NCI-H2227 (cell line): ENCODE data around the gene UGT1A4.
"Not testable (repeated sequence)": the region's sequence is repeated elsewhere in the genome, so short reads cannot be mapped to it uniquely, and the experiment has no call there.

ENCODE experiments used
- DNase-seq: peaks from one replicate; lab custom pipeline; 2025; ENCODE audit not compliant: unreplicated experiment; lab: John Stamatoyannopoulos, UW

UGT1A4 gene

DNA sequence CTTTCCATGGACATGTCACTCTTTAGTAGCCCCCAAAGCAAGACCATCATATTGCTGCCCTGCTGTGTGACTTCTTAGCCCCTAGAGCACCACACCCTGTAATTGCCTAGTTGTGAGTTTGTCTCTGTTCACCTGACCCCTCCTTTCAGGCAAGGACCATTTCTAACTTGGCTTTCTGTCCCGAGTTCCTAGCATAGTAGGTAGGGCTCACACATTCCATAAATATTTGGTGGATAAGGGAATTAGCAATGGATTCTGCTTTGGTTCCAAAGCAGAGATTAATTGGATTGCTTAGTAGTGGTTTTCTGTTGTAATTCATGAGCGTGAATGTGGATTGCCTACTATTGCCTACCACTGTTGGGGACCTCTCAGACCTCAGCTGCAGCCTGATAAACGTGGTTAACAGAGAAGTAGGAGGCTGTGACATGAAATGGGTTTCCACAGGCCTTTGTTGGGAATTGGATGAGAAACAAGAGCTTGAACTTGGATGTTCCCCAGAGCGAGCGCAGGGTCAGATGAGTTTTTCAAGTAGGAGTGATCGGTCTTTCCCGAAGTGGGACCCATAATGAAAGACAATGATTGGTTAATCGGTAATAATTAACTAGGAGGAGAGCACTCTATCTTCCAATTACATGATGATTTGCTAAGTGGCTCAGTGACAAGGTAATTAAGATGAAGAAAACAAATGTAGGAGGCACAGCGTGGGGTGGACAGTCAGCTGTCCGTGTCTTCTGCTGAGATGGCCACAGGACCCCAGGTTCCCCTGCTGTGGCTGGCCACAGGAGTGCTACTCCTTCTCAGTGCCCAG lies 28.1 kb downstream of the UGT1A4 start:
- no peak for DNase-seq

DNA sequence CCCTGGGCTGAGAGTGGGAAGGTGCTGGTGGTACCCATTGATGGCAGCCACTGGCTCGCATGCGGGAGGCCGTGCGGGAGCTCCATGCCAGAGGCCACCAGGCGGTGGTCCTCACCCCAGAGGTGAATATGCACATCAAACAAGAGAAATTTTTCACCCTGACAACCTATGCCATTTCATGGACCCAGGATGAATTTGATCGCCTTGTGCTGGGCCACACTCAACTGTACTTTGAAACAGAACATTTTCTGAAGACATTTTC lies 28.7 kb downstream of the UGT1A4 start:
- DNase-seq, result no peak

DNA sequence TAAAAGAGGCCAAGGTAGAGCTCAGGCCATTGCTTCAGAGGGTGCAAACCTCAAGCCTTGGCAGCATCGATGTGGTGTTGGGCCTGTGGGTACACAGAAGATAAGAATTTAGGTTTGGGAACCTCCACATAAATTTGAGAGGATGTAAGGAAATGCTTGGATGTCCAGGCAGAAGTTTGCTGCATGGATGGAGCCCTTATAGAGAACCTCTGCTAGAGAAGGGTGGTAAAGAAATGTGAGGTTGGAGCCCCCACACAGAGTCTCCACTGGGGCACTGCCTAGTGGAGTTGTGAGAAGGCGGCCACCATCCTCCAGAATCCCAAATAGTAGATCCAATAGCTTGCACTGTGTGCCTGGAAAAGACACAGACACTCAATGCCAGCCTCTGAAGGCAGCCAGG lies 32.2 kb downstream of the UGT1A4 start:
- DNase-seq, result not testable (repeated sequence)

DNA sequence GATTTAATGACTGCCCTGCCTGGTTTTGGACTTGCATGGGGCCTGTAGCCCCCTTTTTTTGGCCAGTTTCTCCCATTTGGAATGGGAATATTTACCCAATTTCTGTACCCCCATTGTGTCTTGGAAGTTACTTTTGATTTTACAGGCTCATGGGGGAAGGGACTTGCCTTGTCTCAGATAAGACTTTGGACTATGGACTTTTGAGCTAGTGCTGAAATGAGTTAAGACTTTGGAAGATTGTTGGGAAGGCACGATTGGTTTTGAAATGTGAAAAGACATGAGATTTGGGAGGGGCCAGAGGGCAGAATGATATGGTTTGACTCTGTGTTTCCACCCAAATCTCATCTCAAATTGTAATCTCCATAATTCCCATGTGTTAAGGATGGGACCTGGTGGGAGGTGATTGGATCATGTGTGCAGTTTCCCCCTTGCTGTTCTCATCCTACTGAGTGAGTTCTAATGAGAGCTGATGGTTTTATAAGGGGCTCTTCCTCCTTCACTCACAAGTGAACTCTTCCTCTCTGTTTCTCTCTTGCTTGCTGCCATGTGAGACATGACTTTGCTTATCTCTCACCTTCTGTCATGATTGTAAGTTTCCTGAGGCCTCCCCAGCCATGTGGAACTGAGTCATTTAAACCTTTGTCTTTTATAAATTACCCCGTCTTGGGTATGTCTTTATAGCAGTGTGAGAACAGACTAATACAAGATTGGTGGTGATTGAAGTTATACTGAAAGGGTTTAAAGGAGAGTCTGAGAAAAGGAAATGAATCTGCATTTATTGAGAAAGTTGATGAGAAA lies 32.9 kb downstream of the UGT1A4 start:
- DNase-seq, result not testable (repeated sequence)

DNA sequence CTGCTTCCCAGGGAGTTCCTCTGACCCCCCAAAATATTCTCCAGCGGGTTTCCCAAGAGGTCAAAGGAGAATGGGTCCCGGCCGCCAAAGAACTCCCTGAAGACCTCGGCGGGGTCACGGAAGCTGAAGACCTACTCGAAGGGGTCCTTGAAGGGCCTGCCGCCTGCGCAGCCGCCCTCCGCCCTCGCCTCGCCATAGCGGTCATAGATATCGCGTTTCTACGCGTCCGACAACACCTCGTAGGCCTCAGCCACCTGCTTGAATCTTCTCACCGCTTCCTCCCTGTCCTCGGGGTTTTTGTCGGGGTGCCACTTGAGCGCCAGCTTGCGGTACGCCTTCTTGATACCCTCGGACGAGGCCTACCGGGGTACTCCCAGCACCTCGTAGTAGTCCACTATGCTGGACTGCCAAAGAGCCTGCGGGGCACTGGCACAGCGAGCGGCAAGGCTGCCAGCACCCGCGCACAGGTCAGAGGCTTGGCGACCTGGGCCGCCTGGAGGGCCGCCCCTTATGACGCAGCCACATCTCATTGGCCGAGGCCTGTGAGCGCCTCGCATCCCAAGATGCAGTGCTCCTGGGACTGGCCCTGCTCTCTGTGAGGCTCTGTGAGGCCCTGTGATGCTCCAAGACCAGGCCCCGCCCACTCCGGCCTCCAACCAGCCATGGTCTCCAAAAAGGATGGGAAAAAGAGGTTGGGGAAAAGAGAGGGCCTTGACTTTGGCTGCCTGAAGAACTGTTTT lies 36.5 kb downstream of the UGT1A4 start:
- DNase-seq, result no peak

DNA sequence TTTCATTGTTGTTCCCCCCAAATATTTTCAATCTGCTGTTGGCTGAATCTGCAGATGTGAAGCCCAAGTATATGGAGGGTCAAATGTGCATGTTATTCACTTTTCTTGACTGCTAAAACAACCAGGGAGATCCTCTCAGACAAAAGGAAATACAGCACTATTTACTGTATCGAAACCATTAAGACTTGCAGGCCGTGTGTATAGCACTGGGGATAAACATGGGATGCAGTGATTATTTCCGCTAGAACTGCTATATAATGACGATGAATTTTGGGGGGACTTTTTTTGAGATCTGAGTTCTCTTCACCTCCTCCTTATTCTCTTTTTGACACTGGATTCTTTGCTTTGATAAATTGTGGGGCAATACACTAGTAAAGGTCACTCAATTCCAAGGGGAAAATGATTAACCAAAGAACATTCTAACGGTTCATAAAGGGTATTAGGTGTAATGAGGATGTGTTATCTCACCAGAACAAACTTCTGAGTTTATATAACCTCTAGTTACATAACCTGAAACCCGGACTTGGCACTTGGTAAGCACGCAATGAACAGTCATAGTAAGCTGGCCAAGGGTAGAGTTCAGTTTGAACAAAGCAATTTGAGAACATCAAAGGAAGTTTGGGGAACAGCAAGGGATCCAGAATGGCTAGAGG lies 38.0 kb downstream of the UGT1A4 start:
- no peak for DNase-seq

DNA sequence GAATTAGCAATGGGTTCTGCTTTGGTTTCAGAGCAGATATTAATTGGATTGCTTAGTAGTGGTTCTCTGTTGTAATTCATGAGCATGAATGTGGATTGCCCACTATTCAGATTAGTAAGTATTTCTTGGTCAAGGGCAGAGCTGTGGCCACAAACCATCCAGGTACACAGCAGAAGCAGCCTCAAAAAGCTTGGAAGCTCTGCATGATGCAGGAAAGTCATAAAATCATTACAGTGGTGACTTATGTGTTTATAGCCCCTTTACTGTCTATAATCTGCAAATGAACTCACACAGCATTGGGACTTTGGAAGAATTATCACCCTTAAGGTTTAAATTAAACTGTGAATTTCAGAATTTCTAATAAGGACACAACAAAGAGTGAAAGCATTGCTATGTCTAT lies 39.6 kb downstream of the UGT1A4 start:
- no peak for DNase-seq

DNA sequence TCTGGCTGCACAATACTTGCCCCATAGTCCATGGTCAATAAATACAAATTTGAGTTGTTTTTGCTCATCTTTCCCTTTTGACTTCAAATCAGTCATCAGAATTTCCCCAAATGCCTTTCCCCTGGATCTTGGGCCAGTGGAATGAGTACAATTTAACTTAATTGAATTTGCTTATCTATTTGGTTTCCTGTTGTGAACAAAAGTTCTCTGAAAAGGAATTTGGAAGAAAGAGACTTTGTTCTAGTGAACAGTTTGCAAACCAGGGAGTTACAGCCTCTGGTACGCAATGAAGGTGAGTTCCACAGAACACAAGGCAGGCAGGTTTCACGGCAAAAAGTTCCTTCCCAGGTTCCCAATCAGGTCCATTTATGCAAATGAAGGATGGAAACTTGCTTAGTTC lies 40.3 kb downstream of the UGT1A4 start:
- DNase-seq, result no peak

DNA sequence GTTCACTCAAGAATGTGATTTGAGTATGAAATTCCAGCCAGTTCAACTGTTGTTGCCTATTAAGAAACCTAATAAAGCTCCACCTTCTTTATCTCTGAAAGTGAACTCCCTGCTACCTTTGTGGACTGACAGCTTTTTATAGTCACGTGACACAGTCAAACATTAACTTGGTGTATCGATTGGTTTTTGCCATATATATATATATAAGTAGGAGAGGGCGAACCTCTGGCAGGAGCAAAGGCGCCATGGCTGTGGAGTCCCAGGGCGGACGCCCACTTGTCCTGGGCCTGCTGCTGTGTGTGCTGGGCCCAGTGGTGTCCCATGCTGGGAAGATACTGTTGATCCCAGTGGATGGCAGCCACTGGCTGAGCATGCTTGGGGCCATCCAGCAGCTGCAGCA lies 41.5 kb downstream of the UGT1A4 start, which contains the start of gene UGT1A1:
TSS of gene UGT1A1 (plus strand) at position 228 of the 400 bp plus-strand sequence. CDS start at position 246, 18 bp downstream.
- no peak for DNase-seq

DNA sequence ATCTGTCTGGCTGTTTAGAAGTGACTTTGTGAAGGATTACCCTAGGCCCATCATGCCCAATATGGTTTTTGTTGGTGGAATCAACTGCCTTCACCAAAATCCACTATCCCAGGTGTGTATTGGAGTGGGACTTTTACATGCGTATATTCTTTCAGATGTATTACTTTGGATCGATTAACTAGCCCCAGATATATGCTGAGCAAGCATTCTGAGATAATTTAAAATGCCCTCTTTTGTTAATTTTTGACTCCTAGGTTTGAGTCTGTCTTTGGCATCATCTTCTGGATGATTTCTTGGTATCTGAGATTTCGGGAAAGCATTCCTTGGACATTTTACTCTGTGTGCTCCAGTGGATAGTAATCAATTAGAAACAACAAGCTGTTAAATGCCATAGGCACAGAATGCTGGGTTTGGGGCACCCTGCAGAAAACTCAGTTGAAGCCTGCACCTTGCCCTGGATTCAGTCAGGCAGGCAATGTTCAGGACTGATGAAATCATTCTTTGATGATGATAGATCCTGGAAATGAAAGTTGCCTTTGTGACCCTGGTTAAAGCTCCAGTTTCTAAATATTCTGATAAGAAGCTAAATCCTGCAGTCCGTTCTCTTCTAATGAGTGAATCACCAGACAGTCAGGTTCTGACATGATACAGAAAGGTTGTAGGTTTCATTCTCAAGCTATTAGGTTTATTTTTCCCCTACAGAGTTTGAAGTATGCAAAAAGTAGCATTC lies 42.7 kb downstream of the UGT1A4 start:
- DNase-seq, result no peak

DNA sequence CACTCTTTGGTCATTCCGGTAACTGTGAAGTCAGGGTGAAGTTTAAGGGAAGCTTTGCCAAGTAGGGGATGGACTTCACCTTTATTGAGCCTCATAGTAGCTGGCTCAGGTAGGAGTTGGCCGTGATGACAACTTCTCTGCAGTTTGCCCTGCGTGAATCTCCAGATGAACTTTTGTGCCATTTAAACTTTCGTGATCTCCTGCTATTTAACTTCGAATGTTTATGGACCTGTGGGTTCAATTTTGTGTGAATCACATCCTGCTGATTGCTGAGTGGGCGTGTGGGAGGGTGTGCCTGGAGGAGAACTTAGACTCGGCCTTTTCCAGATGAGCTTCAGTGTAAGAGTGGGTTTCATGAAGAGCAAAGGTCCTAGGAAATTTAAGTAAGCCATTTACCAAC lies 45.7 kb downstream of the UGT1A4 start:
- no peak for DNase-seq

DNA sequence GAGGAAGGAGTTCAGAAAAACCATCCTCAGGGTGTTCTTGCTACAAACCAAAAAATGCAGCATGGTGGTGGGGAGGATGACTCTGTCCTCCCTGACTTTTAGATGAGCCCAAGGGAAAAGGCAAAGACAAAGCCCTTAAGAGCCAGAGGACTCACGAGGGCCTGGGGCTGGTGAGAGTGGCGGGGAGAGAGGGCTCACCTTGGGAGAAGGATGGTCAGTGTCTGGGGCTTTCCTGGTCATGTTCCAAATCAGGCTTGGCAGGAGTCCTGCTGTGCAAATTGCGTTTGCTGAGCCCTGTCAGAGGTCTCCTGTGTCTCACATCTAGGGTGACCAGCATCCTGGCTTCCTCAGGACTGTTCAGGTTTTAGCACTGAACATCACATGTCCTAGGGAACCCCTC lies 46.2 kb downstream of the UGT1A4 start:
- DNase-seq, result no peak

DNA sequence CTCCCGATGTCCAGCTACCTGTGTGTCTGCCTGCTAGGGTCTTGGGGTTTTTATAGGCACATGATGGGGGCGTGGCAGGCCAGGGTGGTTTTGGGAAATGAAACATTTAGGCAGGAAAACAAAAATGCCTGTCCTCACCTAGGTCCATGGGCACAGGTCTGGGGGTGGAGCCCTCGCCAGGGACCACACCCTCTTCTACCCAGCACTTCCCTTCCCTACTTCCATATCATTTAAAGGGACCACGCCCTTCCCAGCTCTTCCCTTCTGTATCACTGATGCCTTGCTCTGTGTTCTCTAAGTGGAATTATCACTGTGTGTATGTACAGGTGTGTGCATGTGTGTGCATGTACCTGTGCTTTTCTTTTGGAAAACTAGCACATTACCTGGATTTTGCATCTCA lies 47.9 kb downstream of the UGT1A4 start:
- no peak for DNase-seq

DNA sequence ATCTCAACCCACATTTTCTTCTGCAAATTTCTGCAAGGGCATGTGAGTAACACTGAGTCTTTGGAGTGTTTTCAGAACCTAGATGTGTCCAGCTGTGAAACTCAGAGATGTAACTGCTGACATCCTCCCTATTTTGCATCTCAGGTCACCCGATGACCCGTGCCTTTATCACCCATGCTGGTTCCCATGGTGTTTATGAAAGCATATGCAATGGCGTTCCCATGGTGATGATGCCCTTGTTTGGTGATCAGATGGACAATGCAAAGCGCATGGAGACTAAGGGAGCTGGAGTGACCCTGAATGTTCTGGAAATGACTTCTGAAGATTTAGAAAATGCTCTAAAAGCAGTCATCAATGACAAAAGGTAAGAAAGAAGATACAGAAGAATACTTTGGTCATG lies 49.5 kb downstream of the UGT1A4 start:
- DNase-seq, result no peak

DNA sequence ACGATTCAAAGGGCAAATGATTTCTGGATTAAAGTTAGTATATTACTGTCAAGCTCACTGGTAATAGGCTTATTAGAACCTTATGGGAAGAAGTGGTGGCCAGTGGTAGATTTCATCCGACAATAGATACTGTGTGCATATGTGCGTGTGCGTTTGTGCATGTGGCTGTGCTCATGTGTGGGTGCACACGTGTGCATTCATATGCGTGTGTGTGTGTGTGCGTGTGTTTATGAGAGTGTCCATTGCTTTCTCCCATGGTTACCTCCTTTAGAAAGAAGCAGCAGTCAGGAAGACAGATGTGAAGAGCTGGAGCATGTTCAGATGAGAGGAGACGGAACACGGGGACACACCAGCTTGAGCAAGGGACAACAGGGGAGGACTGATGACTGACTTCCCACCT lies 50.7 kb downstream of the UGT1A4 start:
- DNase-seq, result no peak

DNA sequence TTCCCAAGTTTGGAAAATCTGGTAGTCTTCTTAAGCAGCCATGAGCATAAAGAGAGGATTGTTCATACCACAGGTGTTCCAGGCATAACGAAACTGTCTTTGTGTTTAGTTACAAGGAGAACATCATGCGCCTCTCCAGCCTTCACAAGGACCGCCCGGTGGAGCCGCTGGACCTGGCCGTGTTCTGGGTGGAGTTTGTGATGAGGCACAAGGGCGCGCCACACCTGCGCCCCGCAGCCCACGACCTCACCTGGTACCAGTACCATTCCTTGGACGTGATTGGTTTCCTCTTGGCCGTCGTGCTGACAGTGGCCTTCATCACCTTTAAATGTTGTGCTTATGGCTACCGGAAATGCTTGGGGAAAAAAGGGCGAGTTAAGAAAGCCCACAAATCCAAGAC lies 53.6 kb downstream of the UGT1A4 start:
- no peak for DNase-seq

DNA sequence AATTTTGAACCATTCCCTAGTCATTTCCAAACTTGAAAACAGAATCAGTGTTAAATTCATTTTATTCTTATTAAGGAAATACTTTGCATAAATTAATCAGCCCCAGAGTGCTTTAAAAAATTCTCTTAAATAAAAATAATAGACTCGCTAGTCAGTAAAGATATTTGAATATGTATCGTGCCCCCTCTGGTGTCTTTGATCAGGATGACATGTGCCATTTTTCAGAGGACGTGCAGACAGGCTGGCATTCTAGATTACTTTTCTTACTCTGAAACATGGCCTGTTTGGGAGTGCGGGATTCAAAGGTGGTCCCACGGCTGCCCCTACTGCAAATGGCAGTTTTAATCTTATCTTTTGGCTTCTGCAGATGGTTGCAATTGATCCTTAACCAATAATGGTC lies 54.0 kb downstream of the UGT1A4 start:
- no peak for DNase-seq

DNA sequence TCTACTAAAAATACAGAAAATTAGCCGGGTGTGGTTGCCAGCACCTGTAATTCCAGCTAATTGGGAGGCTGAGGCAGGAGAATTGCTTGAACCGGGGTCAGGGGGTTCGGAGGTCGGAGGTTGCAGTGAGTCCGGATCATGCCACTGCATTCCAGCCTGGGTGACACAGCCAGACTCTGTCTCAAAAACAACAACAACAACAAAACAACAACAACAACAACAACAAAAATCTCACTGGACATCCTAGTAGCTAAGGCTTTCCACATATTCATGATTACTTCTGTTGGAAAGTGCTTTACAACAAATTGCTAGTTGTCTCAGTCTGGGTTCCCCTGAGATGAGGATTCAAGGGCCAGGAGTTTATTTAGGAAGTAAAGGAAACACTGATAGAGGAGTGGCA lies 55.3 kb downstream of the UGT1A4 start:
- DNase-seq, result no peak

DNA sequence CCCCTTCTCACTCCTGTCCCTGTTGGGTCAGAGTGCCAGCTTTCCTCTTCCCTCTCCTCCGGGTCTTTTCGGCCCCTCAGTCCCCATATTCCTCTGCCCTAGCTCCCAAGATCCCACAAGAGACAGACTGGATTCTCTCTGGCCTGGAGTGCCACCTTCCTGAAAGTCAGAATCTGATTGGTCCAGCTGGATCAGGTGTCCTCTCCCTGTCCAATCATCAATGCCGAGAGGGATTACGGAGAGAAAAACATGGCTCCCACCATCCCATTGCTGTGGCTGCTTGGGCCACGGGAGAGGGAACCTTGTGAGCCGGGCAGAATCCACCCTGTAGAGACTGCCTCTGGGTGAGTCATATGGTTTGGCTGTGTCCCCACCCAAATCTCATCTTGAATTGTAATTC lies 56.9 kb downstream of the UGT1A4 start:
- no peak for DNase-seq

DNA sequence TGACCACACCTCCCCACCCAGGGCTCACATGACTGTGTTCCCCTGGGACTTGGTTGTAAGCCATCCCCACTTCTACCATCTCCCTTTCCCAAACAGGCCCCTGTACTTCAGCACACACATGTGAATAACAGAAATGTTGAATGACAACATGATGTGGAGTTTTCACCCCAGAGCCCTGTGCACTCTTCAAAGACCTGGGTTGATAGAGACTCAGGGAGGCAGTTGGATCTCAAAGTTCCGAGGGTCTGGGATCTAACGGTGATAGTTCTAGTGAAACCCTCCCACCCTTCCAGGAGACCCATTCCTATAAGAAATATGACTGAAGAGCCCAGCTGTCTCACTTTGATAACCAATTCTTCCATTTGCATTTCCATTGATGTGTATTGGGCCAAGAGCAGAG lies 59.5 kb downstream of the UGT1A4 start, which contains the start of gene MROH2A:
TSS of gene MROH2A (plus strand) at position 301 of the 400 bp plus-strand sequence. CDS start 1,029 bp downstream, outside the sequence.
- DNase-seq, result no peak

DNA sequence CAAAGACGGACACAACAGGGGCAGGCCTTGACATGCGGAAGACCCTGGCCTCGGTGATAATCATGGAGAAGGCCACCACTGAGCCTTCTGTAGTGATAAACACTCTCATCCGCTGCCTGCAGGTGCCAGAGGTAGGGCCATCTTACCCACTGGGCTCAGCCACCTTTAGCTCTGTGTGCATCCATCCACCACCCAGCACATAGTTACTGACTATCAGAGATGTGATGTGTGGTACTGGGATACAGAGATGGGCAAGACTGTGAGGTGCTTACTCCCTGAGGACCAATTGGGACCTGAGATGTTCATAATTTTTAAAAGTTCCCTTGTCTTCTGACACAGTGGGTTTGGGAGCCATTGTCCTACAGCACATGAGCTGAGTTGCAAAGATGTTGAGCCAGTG lies 61.2 kb downstream of the UGT1A4 start:
- DNase-seq, result no peak
